HCT116 (cell line): ENCODE measurements around the gene MFRP. TPM values are rescaled to one million over a fixed set of nuclear protein-coding genes. Genes with fewer than 3 reads are reported as not detected.

Experiments used
- ATAC-seq: fragments of 200-7000 bp; cut with Tn5 transposase; 2 replicates; pipeline ENCODE4 v1.9.1; 2020; ENCODE audit warnings: mild to moderate bottlenecking, moderate library complexity
- BruUV-seq: library from RNA; stranded (reverse); fragments of 400-500 nt; replicated peaks from 2 replicates; lab custom pipeline; 2021; lab: Mats Ljungman, UMichigan
- CTCF ChIA-PET: fragments of 300-600 bp; sonication (Branson Sonifier 250); formaldehyde crosslinking; loops from one replicate; lab custom pipeline; 2021; ENCODE audit warnings: antibody characterized with exemption; lab: Charles Lee
- POLR2A ChIA-PET: fragments of 300-600, 350-600 bp; sonication (Branson Sonifier 250); formaldehyde crosslinking; loops from one replicate; lab custom pipeline; 2021; ENCODE audit warnings: antibody characterized with exemption; lab: Charles Lee
- RAD21 ChIA-PET, 2 experiments: fragments of 300-600 bp; sonication (Branson Sonifier 250); formaldehyde crosslinking; loops; one replicate each; lab custom pipeline; 2023; ENCODE audit warnings: low total read pairs in 2 of 2; ENCODE audit not compliant: uncharacterized antibody in 2 of 2, unreplicated experiment in 2 of 2, low non-redundant PET in 1 of 2; lab: Charles Lee
- DNase-seq: peaks from one replicate; pipeline ENCODE4 v3.0.0-alpha.2; 2010; ENCODE audit warnings: low read depth, low spot score
- H2AFZ ChIP-seq: fragments of 200-600 bp; shearing (Covaris generic), sonication (generic); 2 replicates; pipeline ENCODE4 v1.6.1; 2017; ENCODE audit warnings: low read depth, mixed run types, mixed read lengths, antibody characterized with exemption, low read length; ENCODE audit not compliant: poor library complexity, severe bottlenecking
- H3K27ac ChIP-seq: 2 replicates; pipeline ENCODE4 v1.5.1; 2012; ENCODE audit warnings: low read depth, low read length
- H3K27me3 ChIP-seq: fragments of 200-600 bp; sonication (generic); 2 replicates; pipeline ENCODE4 v1.6.1; 2016; ENCODE audit warnings: mixed run types, low read length, mixed read lengths; ENCODE audit not compliant: insufficient read depth
- H3K36me3 ChIP-seq, 2 experiments: fragments of 200-500 bp in 1 of 2; fragments of 200-600 bp in 1 of 2; sonication (Bioruptor generic) in 1 of 2; sonication (generic) in 1 of 2; 2 replicates each; pipeline versions ENCODE4 v1.5.1 to v1.6.1; 2014 to 2016; ENCODE audit warnings: low read length in 2 of 2, inconsistent platforms in 1 of 2, mixed read lengths in 1 of 2, mixed run types in 1 of 2; ENCODE audit not compliant: insufficient read depth in 2 of 2, control insufficient read depth in 1 of 2
- H3K4me1 ChIP-seq, 2 experiments: fragments of 200-600 bp in 1 of 2; sonication (generic) in 1 of 2; 2 replicates each; pipeline versions ENCODE4 v1.5.1 to v1.6.1; 2012 to 2017; ENCODE audit warnings: low read length in 2 of 2, inconsistent platforms in 1 of 2, mild to moderate bottlenecking in 1 of 2, mixed read lengths in 1 of 2, mixed run types in 1 of 2, moderate library complexity in 1 of 2; ENCODE audit not compliant: insufficient read depth in 2 of 2, control insufficient read depth in 1 of 2
- H3K4me2 ChIP-seq: fragments of 200-600 bp; sonication (generic); 2 replicates; pipeline ENCODE4 v1.6.1; 2017; ENCODE audit warnings: mixed run types, low read length, mixed read lengths
- H3K4me3 ChIP-seq, 2 experiments: fragments of 200-600 bp in 1 of 2; sonication (generic) in 1 of 2; replicated peaks in 1 of 2; 2 replicates each; pipeline ENCODE4 v1.5.1; 2011 to 2016; ENCODE audit warnings: low read length in 2 of 2, control low read depth in 1 of 2, low read depth in 1 of 2, mild to moderate bottlenecking in 1 of 2, mixed read lengths in 1 of 2, mixed run types in 1 of 2
- H3K79me2 ChIP-seq: fragments of 200-600 bp; sonication (generic); 2 replicates; pipeline ENCODE4 v1.6.1; 2017; ENCODE audit warnings: mild to moderate bottlenecking, mixed run types, low read length, moderate library complexity, mixed read lengths; ENCODE audit not compliant: insufficient read depth
- H3K9ac ChIP-seq: fragments of 200-600 bp; sonication (generic); 2 replicates; pipeline ENCODE4 v1.6.1; 2016; ENCODE audit warnings: low read length, mixed read lengths
- H3K9me2 ChIP-seq: fragments of 200-600 bp; sonication (generic), shearing (Covaris generic); 2 replicates; pipeline ENCODE4 v1.6.1; 2017; ENCODE audit warnings: mixed run types, mild to moderate bottlenecking, moderate library complexity; ENCODE audit not compliant: insufficient read depth
- H3K9me3 ChIP-seq, 2 experiments: fragments of 200-500 bp in 1 of 2; fragments of 200-600 bp in 1 of 2; sonication (Bioruptor generic) in 1 of 2; sonication (generic) in 1 of 2; 2 replicates each; pipeline ENCODE4 v1.6.1; 2014 to 2017; ENCODE audit warnings: low read length in 2 of 2, mixed read lengths in 2 of 2, inconsistent platforms in 1 of 2, low read depth in 1 of 2, mild to moderate bottlenecking in 1 of 2, mixed run types in 1 of 2, moderate library complexity in 1 of 2; ENCODE audit not compliant: control insufficient read depth in 1 of 2, insufficient read depth in 1 of 2
- H4K20me1 ChIP-seq: fragments of 200-600 bp; sonication (generic), shearing (Covaris generic); 2 replicates; pipeline ENCODE4 v1.6.1; 2017; ENCODE audit warnings: mixed run types, mild to moderate bottlenecking, moderate library complexity; ENCODE audit not compliant: insufficient read depth
- CBX3 ChIP-seq: IDR thresholded peaks from 2 replicates; pipeline ENCODE4 v1.6.1; 2012; ENCODE audit warnings: low read depth
- CEBPB ChIP-seq: IDR thresholded peaks from 2 replicates; pipeline ENCODE4 v1.6.1; 2012; ENCODE audit warnings: low read depth
- EGR1 ChIP-seq: IDR thresholded peaks from 2 replicates; pipeline ENCODE4 v1.6.1; 2012; ENCODE audit warnings: low read depth
- ELF1 ChIP-seq: IDR thresholded peaks from 2 replicates; pipeline ENCODE4 v1.6.1; 2012; ENCODE audit warnings: low read depth, borderline replicate concordance
- EZH2 ChIP-seq: fragments of 200-600 bp; sonication (generic); IDR thresholded peaks from 2 replicates; pipeline ENCODE4 v1.6.1; 2017; ENCODE audit warnings: antibody characterized with exemption, mixed run types
- JUND ChIP-seq: IDR thresholded peaks from 2 replicates; pipeline ENCODE4 v1.6.1; 2012
- MAX ChIP-seq: IDR thresholded peaks from 2 replicates; pipeline ENCODE4 v1.6.1; 2012
- POLR2A ChIP-seq: IDR thresholded peaks from 2 replicates; pipeline ENCODE4 v1.7.0; 2011; ENCODE audit warnings: borderline replicate concordance; ENCODE audit not compliant: insufficient read depth, insufficient read length; ENCODE audit errors: extremely low read depth
- POLR2AphosphoS5 ChIP-seq: IDR thresholded peaks from 2 replicates; pipeline ENCODE4 v1.6.1; 2011; ENCODE audit warnings: mild to moderate bottlenecking, low read depth, low read length, moderate library complexity
- RAD21 ChIP-seq: IDR thresholded peaks from 2 replicates; pipeline ENCODE4 v1.6.1; 2012; ENCODE audit warnings: low read depth, mild to moderate bottlenecking
- SIN3A ChIP-seq: IDR thresholded peaks from 2 replicates; pipeline ENCODE4 v1.6.1; 2012; ENCODE audit warnings: low read depth
- SP1 ChIP-seq: IDR thresholded peaks from 2 replicates; pipeline ENCODE4 v1.6.1; 2012; ENCODE audit warnings: low read depth
- SRF ChIP-seq: IDR thresholded peaks from 2 replicates; pipeline ENCODE4 v1.6.1; 2012; ENCODE audit warnings: low read depth
- TCF7L2 ChIP-seq: IDR thresholded peaks from 2 replicates; pipeline ENCODE4 v1.7.0; 2011; ENCODE audit warnings: borderline replicate concordance, inconsistent platforms; ENCODE audit not compliant: insufficient read depth, insufficient read length; ENCODE audit errors: extremely low read depth
- YY1 ChIP-seq: IDR thresholded peaks from 2 replicates; pipeline ENCODE4 v1.6.1; 2011; ENCODE audit warnings: low read length, low read depth, moderate library complexity, mild to moderate bottlenecking; ENCODE audit not compliant: insufficient replicate concordance; ENCODE audit errors: extremely low read depth
- intact Hi-C: fragments of 100-400 bp; cut with micrococcal nuclease; formaldehyde crosslinking; loops from 2 replicates; pipeline ENCODE4 v1.10.0; 2022
- total RNA-seq: library from RNA; stranded (reverse); gene quantifications from one replicate; pipeline ENCODE4 v1.2.1, GENCODE V29; 2021; ENCODE audit not compliant: unreplicated experiment

Gene MFRP
- total RNA-seq, 1 experiment from 2014 or later: not detected

- ChIA-PET RAD21 (no interaction called here), CTCF (interaction anchor here (1.1 kb wide), 1 partner anchor 13 kb away, joined by 3 read pairs; no protein-coding TSS in a partner anchor), POLR2A (no interaction called here)
- Histone ChIP-seq H3K9me2 (no peaks in the 10 kb centered on the region), H3K4me2 (no peak overlapping the region), H4K20me1 (no peaks in the 10 kb centered on the region), H3K36me3 (no peaks in the 10 kb centered on the region), H3K4me1 (peaks cover 0 to 17% of the 10 kb centered on the region in 2 experiments; a peak in 3 of 4 replicates), H2AFZ (no peak overlapping the region), H3K4me3 (no peak overlapping the region), H3K9me3 (no peaks in the 10 kb centered on the region), H3K27ac (no peak overlapping the region), H3K9ac (no peak overlapping the region), H3K79me2 (no peaks in the 10 kb centered on the region), H3K27me3 (no peaks in the 10 kb centered on the region)
- intact Hi-C loops: no loop called here
- no peak for ATAC-seq
- no peak for DNase-seq
- TF ChIP-seq EZH2: no peak
- no peak for TF ChIP-seq CBX3
- TF ChIP-seq POLR2AphosphoS5: no peak
- no peak for TF ChIP-seq EGR1
- TF ChIP-seq SP1: no peak
- TF ChIP-seq JUND: no peak
- no peak for TF ChIP-seq POLR2A
- no peak for TF ChIP-seq RAD21
- no peak for TF ChIP-seq SRF
- no peak for TF ChIP-seq ELF1
- TF ChIP-seq YY1: no peak
- TF ChIP-seq CEBPB: no peak
- no TSS peak for BruUV-seq
Observed at GRCh38 chr11:119343726-119344125, 2.8 kb downstream of the MFRP start.

GRCh38 chr11:119342362-119343130 lies 4.0 kb downstream of the MFRP start:
- DNase-seq (no peak), ATAC-seq (no peak)
- POLR2A ChIA-PET: no interaction called here
- peaks cover 0 to 29% of the 10 kb centered on the region in 2 experiments; a peak in 3 of 4 replicates for H3K4me1 ChIP-seq
- TF ChIP-seq MAX: no peak
- no peak for TF ChIP-seq SRF
- TF ChIP-seq POLR2A: no peak
- TF ChIP-seq YY1: no peak
- TF ChIP-seq TCF7L2: no peak
- TF ChIP-seq JUND: no peak
- TF ChIP-seq RAD21: no peak
- no peak for TF ChIP-seq SIN3A
- no peak for TF ChIP-seq EZH2
- no peak for TF ChIP-seq CEBPB
- BruUV-seq: no TSS peak
- no peaks in the 10 kb centered on the region for H4K20me1 ChIP-seq
- no peak overlapping the region for H2AFZ ChIP-seq
- H3K9me2 ChIP-seq: no peaks in the 10 kb centered on the region
- intact Hi-C loops: no loop called here
- no peaks in the 10 kb centered on the region for H3K9me3 ChIP-seq
- CTCF ChIA-PET: interaction anchor here (1.6 kb wide), 1 partner anchor 14 kb away, joined by 10 read pairs; no protein-coding TSS in a partner anchor
- no peak overlapping the region for H3K4me2 ChIP-seq
- no peaks in the 10 kb centered on the region for H3K36me3 ChIP-seq
- no peak overlapping the region for H3K27ac ChIP-seq
- H3K9ac ChIP-seq: no peak overlapping the region
- H3K4me3 ChIP-seq: no peak overlapping the region
- no peaks in the 10 kb centered on the region; the same call in 1 of the 2 replicates for H3K79me2 ChIP-seq
- H3K27me3 ChIP-seq: no peaks in the 10 kb centered on the region
- RAD21 ChIA-PET: no interaction called here
